ENCODE measurements around the gene BMP2K. TPM values are rescaled to one million over a fixed set of nuclear protein-coding genes. Genes with fewer than 3 reads are reported as not detected.

BMP2K gene
- total RNA-seq, 2 experiments from 2014 or later: 43.4 to 61.1 TPM

- no TSS peak for BruUV-seq (replicated peaks)
- DNase-seq (ENCODE audit: low spot score): peak; percentile 74
- Histone ChIP-seq H3K4me3 (ENCODE audit: low read depth, low read length, poor library complexity, severe bottlenecking) (no peak overlapping the region), H2AFZ (ENCODE audit: low read length) (no peak overlapping the region), H4K20me1 (ENCODE audit: insufficient read depth, low read length) (no peaks in the 10 kb centered on the region), H3K79me2 (ENCODE audit: insufficient read depth, low read depth, low read length) (peaks cover 81% of the 10 kb centered on the region), H3K4me1 (ENCODE audit: insufficient read depth, low read length, poor library complexity, severe bottlenecking) (peaks cover 41% of the 10 kb centered on the region), H3K36me3 (ENCODE audit: insufficient read depth, low read length) (peaks cover 33% of the 10 kb centered on the region), H3K4me2 (ENCODE audit: low read length) (peak overlapping the region; percentile 45), H3K9me3 (ENCODE audit: low read length) (peaks cover 15% of the 10 kb centered on the region; the same call in 1 of the 2 replicates), H3K9me2 (ENCODE audit: insufficient read depth, low read length) (no peaks in the 10 kb centered on the region), H3K27ac (ENCODE audit: low read depth, low read length, poor library complexity, severe bottlenecking) (peak overlapping the region; percentile 65)
- no peak for TF ChIP-seq EZH2phosphoT487 (IDR thresholded peaks at IDR 0.05; ENCODE audit: borderline replicate concordance, low read depth, low read length)
- TF ChIP-seq CTCF (conservative IDR thresholded peaks at IDR 0.05; ENCODE audit: low read length): no peak
- CTCF ChIA-PET (ENCODE audit: unreplicated experiment): no interaction called here
- intact Hi-C loops (cut with micrococcal nuclease; ENCODE audit: unreplicated experiment): no loop called here
- POLR2A ChIA-PET: interaction anchor here (0.5 to 2.8 kb wide), 11 partner anchors 9 to 54 kb away, joined by 3 to 17 read pairs (median 5); no protein-coding TSS in a partner anchor
These were observed 21.7 kb downstream of the BMP2K start for GRCh38 chr4:78797777-78798284.

GRCh38 chr4:78799551-78800495, 23.7 kb downstream of the BMP2K start:
- Histone ChIP-seq H3K9me2 (ENCODE audit: insufficient read depth, low read length) (no peaks in the 10 kb centered on the region), H4K20me1 (ENCODE audit: insufficient read depth, low read length) (no peaks in the 10 kb centered on the region), H3K4me1 (ENCODE audit: insufficient read depth, low read length, poor library complexity, severe bottlenecking) (peaks cover 41% of the 10 kb centered on the region), H3K4me3 (ENCODE audit: low read depth, low read length, poor library complexity, severe bottlenecking) (no peak overlapping the region), H3K27ac (ENCODE audit: low read depth, low read length, poor library complexity, severe bottlenecking) (no peak overlapping the region), H3K9me3 (ENCODE audit: low read length) (peaks cover 16% of the 10 kb centered on the region; the same call in 1 of the 2 replicates), H3K79me2 (ENCODE audit: insufficient read depth, low read depth, low read length) (peaks cover 81% of the 10 kb centered on the region), H3K36me3 (ENCODE audit: insufficient read depth, low read length) (peaks cover 35% of the 10 kb centered on the region), H2AFZ (ENCODE audit: low read length) (no peak overlapping the region), H3K4me2 (ENCODE audit: low read length) (peak overlapping the region; percentile 45)
- ChIA-PET POLR2A (interaction anchor here (0.6 to 4.0 kb wide), 6 partner anchors 11 to 356 kb away, joined by 3 to 37 read pairs (median 5); partner anchors contain the start of gene BMP2K), CTCF (ENCODE audit: unreplicated experiment) (no interaction called here)
- no peak for DNase-seq (ENCODE audit: low spot score)
- intact Hi-C loops (cut with micrococcal nuclease; ENCODE audit: unreplicated experiment): no loop called here
- no TSS peak for BruUV-seq (replicated peaks)
- no peak for TF ChIP-seq EZH2phosphoT487 (IDR thresholded peaks at IDR 0.05; ENCODE audit: borderline replicate concordance, low read depth, low read length)
- TF ChIP-seq CTCF (conservative IDR thresholded peaks at IDR 0.05; ENCODE audit: low read length): no peak
